ENCODE results near the gene L3MBTL4.

The L3MBTL4 gene

GRCh38 chr18:5944448-5944847 lies 470.3 kb downstream of the L3MBTL4 start:
- no peak for DNase-seq

DNA sequence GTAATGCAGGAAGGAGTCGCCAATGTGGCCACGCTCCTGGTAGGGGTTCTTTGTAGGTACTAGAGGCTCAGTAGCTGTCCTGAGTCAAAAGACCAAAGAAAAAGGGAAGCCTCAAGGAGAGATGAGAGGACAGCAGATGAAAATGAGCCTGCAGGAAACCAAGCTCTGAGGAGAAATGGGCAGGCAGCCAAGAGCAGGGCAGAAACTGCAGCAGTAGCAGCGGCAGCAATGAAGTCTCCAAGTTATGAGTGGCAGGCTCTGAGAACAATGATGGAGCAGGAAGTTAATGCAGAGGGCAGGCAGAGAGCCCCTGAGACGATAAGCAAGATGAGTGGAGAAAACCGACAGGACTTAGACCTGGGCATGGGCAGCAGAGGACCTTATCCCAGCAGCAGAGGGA lies 471.2 kb downstream of the L3MBTL4 start:
- no peak for DNase-seq

DNA sequence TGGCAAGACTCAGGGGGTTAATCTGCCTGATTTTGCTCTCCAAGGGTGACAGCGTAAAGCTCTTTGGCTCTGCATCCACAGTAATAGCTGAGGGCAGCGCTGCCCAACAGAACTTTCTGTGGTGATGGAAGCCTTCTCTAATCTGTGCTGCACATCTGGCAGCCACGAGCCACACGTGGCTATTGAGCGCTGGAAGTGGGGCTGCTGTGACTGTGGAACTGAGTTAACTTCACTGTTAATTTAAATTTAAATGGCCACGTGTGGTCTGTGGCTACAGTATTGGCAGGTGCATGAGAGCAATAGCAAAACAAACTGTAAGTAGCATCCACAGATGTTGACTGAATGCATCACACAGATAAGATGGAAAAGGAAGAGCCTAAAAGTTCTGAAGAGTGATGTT lies 472.1 kb downstream of the L3MBTL4 start:
- no peak for DNase-seq

- DNase-seq, result no peak
These were observed 472.8 kb downstream of the L3MBTL4 start for GRCh38 chr18:5941890-5942289.

GRCh38 chr18:5939801-5940667 lies 474.7 kb downstream of the L3MBTL4 start:
- no peak for DNase-seq

- DNase-seq, result no peak
These were observed 476.9 kb downstream of the L3MBTL4 start for GRCh38 chr18:5937795-5938194.

- DNase-seq, result no peak
These were observed 477.6 kb downstream of the L3MBTL4 start for GRCh38 chr18:5937121-5937520.

DNA sequence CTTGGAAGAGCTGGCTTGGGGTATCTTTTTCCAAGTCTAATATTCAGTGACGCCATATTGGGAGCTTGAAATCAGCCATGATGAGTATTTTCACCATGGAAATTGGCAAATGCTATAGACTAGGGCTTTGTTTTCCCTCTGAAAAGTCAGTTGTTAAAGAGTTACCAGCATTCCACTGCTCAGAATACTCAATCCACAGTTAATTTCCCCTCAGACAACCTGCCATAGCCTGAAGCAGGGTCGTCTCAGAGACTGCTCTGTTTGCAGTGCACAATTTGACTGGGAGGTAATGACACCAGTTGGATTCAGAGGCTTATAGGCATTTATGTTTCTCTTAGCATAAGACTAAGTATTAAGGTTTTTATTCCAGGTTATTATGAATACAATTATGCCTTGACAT lies 483.9 kb downstream of the L3MBTL4 start:
- no peak for DNase-seq

DNA sequence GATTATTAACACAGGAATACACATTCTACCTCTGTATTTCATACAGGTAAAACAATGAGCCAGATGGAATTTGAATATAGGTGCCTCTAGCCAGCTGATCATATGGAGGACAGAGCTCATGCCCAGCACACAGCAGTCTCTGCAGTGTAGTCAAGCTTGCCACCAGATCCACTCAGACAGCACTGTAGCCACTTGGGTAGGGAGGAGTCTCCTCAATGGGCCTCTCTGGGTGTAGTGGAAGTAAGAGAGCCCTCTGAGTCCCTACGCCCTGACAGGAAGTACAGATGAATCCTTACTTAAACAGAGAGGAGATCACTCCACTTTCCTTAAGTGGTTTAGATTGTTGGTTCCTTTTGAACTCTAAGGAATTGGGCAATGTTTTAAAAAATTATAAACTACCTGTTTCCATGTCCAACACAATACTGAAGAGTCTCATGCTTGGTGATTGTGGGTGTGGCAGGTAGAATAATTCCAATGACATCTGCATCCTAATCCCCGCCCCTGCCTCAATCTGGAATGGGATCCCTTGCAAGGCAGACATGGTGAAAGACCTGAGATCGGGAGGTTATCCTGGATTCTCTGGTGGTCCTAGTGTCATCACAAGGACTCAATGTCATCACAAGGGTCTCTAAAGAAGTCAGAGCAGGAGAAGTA lies 496.4 kb downstream of the L3MBTL4 start:
- no peak for DNase-seq

GRCh38 chr18:5914951-5915350 lies 499.8 kb downstream of the L3MBTL4 start:
- DNase-seq, result no peak

- DNase-seq, result no peak
These were observed 500.7 kb downstream of the L3MBTL4 start for GRCh38 chr18:5914016-5914415.

DNA sequence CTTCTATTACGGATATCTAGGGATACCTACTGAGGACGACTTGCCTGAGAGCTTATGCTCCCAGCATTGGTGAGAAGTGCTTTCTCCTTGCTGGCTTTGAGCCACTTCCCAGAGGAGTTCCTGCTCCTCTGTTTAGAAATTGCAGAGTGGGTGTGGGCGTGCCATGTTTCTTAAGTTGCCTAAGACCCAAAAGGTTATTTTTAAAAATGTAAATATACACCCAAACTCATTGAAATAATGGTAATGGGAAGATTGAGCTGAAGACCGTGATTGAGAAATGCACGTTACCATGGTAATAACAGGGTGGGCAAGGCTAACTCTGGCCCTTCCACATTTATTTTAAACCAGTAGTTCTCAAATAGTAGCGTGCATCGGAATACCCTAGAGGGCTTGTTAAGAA lies 502.1 kb downstream of the L3MBTL4 start:
- DNase-seq, result no peak

DNA sequence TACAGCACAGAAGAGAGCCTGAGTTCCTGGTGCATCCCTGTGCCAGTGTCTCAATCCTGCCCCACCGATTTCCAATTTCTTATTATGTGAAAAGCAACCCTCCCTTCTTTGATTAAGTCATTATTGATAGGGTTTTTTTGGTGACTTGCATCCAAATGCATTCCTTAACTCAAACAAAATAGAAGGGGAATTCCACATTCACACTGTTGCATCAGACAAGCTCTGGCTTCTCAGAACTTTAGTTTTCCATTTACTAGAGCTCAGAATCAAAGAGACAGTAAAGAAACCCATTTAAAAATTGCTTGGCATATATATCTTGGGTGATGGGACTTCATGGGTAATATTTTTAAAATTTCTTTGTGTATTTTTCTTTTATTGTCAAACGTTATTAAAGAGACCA lies 505.6 kb downstream of the L3MBTL4 start:
- no peak for DNase-seq
